HEK293T (cell line): ENCODE results near the gene FXYD7.

ENCODE experiments used
- ARNT ChIP-seq: fragments of 450-650 bp; IDR thresholded peaks from 2 replicates; pipeline ENCODE4 v1.6.1; 2017; ENCODE audit warnings: mild to moderate bottlenecking
- BHLHE40 ChIP-seq: fragments of 450-650 bp; IDR thresholded peaks from 2 replicates; pipeline ENCODE4 v1.6.1; 2016; ENCODE audit warnings: mild to moderate bottlenecking, moderate library complexity, borderline replicate concordance
- CTBP1 ChIP-seq: fragments of 450-650 bp; IDR thresholded peaks from 2 replicates; pipeline ENCODE4 v1.6.1; 2016; ENCODE audit warnings: borderline replicate concordance
- ELF4 ChIP-seq: fragments of 450-650 bp; IDR thresholded peaks from 2 replicates; pipeline ENCODE4 v1.6.1; 2017; ENCODE audit warnings: antibody characterized with exemption
- FOXA1 ChIP-seq: fragments of 450-650 bp; IDR thresholded peaks from 2 replicates; pipeline ENCODE4 v1.6.1; 2016; ENCODE audit warnings: mild to moderate bottlenecking
- FOXK2 ChIP-seq: fragments of 450-650 bp; IDR thresholded peaks from 2 replicates; pipeline ENCODE4 v1.6.1; 2016; ENCODE audit warnings: mild to moderate bottlenecking
- FOXM1 ChIP-seq: fragments of 450-650 bp; IDR thresholded peaks from 2 replicates; pipeline ENCODE4 v1.6.1; 2017; ENCODE audit warnings: mild to moderate bottlenecking, borderline replicate concordance
- HDGF ChIP-seq: fragments of 450-650 bp; IDR thresholded peaks from 2 replicates; pipeline ENCODE4 v1.6.1; 2017; ENCODE audit warnings: antibody characterized with exemption, borderline replicate concordance
- L3MBTL2 ChIP-seq: fragments of 450-650 bp; conservative IDR thresholded peaks from 2 replicates; pipeline ENCODE4 v1.6.1; 2016; ENCODE audit warnings: mild to moderate bottlenecking
- LEF1 ChIP-seq: fragments of 450-650 bp; IDR thresholded peaks from 2 replicates; pipeline ENCODE4 v1.6.1; 2017; ENCODE audit warnings: mild to moderate bottlenecking, borderline replicate concordance
- SP1 ChIP-seq: fragments of 450-650 bp; IDR thresholded peaks from 2 replicates; pipeline ENCODE4 v1.6.1; 2017
- SUZ12 ChIP-seq: fragments of 450-650 bp; IDR thresholded peaks from 2 replicates; pipeline ENCODE4 v1.6.1; 2016; ENCODE audit warnings: mild to moderate bottlenecking
- TARDBP ChIP-seq: fragments of 450-650 bp; IDR thresholded peaks from 2 replicates; pipeline ENCODE4 v1.6.1; 2016
- TF ChIP-seq, protein P1 (sequence below): fragments of 450-650 bp; IDR thresholded peaks from 2 replicates; pipeline ENCODE4 v1.6.1; 2016

DNA sequence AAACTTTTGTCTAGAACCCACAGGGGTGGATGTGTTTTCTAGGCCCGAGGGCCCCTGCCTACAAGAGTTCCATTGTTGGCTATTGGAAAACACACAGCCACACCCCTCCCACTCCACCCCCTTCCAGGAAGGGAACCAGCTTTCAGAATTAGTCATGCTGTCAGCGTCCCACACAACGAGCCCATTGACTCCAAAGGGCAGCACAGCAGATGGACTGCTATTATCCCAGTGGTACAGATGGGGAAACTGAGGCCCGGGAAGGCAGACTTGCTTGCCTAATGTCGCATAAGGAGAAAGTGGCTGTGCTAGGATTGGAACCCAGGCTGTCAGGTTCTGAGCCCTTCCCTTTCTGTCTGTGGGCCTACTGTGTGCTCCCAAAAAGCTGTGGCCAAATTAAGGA is 35.5 kb upstream of the FXYD7 start:
- TF ChIP-seq BHLHE40 (no peak), HDGF (no peak), FOXA1 (no peak), SUZ12 (no peak), ELF4 (no peak), LEF1 (no peak), L3MBTL2 (no peak), FOXM1 (no peak), SP1 (no peak), ARNT (no peak), TARDBP (no peak), FOXK2 (no peak), CTBP1 (no peak)
- TF ChIP-seq, protein P1, sequence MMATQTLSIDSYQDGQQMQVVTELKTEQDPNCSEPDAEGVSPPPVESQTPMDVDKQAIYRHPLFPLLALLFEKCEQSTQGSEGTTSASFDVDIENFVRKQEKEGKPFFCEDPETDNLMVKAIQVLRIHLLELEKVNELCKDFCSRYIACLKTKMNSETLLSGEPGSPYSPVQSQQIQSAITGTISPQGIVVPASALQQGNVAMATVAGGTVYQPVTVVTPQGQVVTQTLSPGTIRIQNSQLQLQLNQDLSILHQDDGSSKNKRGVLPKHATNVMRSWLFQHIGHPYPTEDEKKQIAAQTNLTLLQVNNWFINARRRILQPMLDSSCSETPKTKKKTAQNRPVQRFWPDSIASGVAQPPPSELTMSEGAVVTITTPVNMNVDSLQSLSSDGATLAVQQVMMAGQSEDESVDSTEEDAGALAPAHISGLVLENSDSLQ, result no peak
